Raji (cell line): Measurements from ENCODE around the gene HSPA4.

ENCODE experiments used
- POLR2A ChIP-seq: IDR thresholded peaks from 2 replicates; pipeline ENCODE4 v1.6.1; 2011; ENCODE audit warnings: low read depth, low read length, control low read depth; ENCODE audit not compliant: insufficient read depth

HSPA4 gene

DNA sequence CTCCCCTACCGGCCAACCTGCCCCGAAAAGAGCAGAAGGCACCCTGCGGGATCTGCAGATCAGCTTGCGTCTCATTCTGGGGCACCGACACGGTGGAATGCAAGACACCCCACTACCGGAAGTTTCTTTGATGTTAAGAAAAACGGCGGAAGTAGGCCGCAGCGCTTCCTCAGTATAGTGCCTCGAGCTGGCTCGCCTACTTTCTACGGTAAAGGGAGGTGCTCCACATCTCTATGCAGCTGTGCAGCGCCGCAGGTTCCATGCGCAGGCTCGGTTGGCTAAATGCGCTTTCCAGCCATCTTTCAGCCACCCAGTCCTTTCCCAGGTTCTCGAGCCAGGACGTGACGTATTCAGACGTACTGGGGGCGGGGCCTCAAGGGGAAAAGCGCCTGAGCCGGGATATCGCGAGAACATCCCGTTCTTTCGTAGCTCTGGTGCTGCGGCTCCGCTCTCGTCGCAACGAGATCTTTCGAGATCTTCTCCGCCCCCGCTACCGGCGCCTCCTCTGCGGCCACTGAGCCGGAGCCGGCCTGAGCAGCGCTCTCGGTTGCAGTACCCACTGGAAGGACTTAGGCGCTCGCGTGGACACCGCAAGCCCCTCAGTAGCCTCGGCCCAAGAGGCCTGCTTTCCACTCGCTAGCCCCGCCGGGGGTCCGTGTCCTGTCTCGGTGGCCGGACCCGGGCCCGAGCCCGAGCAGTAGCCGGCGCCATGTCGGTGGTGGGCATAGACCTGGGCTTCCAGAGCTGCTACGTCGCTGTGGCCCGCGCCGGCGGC, at the start of gene HSPA4:
Gene HSPA4, plus strand, starts transcription at position 472 of the 775 bp plus-strand sequence. Its CDS starts 238 bp downstream, at position 710.
- peak; percentile 94 for TF ChIP-seq POLR2A

DNA sequence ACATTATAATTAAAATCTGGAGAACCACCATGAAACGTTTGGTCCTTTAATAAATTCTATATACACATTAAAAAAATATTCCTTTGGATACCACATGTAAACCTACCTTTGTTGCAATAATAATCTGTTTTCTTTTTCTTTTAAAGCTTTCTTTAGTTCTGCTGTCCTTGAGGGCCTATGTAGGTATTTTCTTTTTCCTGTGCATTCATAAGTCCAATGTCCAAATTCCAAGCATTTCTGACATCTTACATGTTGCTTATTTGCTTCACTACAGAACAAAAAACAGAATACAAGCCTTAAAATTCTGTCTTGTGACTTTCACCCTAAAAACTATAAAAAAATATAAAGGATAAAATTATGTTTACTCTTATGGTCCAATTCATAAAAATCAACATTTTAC, 45.2 kb upstream of the HSPA4 start:
- TF ChIP-seq POLR2A: no peak

DNA sequence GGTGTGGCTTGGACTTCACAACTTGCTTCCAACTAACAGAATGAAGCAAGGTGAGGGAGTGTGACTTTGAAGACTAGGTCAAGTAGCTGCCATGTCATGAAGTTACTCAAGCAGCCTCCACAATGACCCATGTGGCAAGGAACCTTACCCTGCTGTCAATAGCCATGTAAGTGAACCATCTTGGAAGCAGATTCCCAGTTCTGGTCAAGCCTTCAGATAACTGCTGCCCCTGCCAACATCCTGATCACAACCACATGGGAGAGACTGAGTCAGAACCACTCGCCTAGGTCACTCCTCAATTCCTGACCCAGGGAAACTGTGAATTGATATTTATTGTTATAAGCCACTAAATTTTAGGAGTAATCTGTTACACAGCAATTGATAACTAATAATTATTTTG, 36.3 kb upstream of the HSPA4 start:
- no peak for TF ChIP-seq POLR2A

DNA sequence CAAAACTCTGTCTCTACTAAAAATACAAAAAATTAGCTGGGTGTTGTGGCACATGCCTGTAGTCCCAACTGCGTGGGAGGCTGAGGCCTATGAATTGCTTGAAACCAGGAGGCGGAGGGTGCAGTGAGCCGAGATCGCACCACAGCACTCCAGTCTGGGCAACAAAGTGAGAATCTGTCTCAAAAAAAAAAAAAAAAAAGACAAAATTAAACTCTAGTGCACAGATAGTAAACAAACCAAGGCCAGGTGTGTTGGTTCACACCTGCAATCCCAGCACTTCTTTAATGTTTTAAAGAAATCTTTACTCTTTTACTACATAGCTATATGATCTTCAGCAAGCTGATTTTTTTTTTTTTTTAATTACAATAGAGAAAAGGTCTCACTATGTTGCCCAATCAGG, 33.8 kb upstream of the HSPA4 start:
- no peak for TF ChIP-seq POLR2A

DNA sequence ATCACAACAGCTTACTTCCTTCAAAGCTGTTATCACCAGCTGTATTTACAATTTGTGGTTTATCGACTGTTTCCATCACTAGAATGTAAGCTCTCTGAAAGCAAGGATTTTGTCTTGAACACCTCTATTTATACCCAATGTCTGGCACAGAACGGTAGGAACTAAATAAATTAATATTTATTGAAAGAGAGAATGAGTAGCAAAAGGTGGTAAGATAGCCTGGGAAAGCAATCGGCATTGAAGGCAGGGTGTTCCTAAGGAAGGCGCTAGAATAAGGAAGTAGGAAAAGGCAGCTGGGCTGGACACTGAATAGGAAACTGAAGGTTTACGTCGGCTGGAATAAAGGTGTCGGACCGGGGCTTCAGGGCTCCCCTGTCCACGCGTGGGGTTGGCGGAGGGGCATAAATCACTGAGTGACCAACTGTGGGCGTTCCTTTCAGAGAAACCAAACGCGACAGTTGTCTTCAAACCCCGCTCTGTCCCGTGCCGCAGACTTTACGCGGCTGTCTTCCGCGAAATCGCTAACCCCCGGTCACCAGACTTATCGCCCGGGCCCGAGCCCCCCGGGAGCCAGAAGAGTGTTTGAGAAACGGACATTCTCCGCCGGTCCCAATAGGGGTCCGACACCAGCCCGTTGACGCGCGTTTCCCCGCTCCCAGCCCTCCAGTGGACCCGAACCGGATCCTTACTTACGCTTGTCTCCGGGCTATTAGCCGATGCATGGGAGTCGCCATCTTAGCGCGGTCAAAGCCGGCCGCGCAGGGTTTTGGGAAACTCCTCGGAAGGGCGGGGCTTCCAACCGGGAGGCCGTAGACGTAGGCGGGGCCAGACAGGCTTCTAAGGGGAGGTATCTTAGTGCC, 25.8 kb upstream of the HSPA4 start, which contains the start of gene ZCCHC10:
Gene ZCCHC10, minus strand, starts transcription at position 746 of the 860 bp plus-strand sequence. Its CDS starts 12 bp downstream, at position 734.
- TF ChIP-seq POLR2A: peak; percentile 86

DNA sequence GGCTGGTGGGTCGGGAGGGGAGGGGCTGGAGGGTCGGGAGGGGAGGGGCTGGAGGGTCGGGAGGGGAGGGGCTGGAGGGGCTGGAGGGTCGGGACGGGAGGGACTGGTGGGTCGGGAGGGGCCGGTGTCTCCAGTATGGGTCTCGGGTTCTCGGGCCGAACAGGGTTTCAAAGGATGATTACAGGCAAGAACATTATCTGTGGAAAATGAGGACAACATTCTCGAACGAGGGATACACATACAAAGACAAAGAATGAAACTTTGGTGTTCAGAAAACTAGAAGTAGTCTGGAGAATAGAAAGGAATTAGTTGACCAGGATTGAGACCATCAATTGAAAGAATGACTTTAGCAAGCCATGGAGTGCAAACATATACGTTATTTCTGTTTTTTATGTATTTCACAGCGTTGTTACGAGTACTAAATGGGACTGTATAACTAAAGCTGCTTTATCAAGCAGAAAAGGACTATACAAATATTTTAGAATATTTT, 25.1 kb upstream of the HSPA4 start:
- TF ChIP-seq POLR2A: no peak; the same call in 1 of the 2 replicates

DNA sequence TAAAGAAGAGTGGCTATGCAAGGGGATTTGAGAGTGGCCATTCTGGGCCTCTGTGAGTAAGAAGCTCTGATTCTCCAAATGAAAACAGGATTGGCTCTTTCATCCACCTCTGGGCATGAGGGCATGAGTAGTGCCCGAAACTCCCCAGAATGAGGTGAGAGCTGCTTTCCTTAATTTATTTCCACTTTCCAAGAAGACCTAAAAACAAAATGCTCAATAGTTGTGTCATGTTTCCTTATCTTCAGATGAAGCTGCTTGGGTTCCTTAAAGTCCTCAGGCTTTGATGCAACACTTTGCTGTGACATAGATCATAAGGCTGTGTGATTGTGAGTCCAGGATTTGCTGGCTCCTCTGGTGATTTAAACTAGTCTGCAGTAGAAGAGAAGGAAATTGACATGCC, 22.4 kb upstream of the HSPA4 start:
- no peak for TF ChIP-seq POLR2A

DNA sequence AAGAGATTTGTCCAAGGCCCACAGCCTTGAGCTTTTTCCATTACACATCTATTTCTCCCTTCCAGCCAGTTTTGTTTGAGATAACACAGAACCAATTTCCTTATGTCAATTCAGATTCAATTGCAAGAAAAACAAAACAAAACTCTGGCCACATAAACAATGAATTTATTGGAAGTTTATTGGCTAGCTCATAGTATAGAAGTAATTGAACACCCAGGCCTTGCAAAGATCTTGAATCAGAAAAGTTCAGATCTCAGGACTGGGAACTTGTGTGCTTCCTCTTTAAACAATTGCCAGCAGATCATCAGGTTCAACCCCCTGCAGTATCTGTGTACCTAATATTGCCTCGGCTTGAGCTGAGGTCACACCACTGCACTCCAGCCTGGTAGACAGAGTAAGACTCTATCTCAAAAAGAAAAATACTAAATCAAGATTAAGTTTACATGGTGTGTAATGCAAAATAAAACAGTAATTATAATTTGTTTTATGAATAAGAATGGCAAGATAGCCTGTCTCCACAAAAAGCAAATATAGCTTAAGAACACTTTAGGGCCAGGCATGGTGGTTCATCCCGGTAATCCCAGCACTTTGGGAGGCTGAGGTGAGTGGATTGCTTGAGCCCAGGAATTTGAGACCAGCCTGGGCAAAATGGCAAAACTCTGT, 21.3 kb upstream of the HSPA4 start:
- no peak for TF ChIP-seq POLR2A

DNA sequence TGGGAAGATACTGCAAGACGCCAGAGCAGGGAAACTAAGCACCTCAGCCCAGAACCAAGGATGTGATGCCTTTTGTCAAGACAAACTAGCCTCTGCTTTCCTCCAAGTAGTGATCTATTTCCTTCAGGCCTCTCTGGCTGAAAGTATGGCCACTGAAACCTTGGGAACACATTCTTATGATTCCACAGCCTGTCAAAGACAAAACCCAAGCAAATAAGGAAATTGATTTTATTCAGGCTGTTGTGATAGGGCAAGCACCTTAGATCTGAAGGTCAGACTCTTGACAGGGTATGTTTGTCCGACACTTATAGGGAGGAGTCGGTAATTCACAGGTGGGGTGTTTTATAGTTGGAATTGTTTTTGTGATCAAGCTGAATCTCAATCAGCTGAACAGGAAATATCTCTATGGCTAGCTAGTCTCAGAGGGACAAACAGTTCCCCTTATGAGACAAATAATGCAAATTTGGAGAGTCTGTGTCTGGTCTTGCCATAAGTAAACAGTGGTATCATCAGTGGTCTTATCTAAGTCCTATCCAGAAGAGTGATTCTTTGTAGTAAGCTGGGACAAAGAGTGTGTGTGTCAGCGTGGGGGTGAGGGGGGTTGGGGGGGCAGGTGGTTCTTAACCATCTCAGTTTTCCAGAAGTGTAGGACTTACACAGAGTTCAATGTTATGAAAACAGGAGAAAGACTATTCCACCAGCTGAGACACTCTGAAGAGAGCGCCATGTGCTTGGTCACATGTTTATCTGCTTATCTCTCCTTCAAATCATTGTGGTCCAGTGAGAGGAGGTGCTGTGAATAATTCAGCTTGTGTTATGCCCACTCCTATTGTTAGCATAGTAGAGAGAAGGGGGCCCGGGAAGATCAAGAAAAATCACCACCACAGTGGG, 18.7 kb upstream of the HSPA4 start:
- TF ChIP-seq POLR2A: 0 out of 2 replicates have a peak, but pooled peaks have one; percentile 22

DNA sequence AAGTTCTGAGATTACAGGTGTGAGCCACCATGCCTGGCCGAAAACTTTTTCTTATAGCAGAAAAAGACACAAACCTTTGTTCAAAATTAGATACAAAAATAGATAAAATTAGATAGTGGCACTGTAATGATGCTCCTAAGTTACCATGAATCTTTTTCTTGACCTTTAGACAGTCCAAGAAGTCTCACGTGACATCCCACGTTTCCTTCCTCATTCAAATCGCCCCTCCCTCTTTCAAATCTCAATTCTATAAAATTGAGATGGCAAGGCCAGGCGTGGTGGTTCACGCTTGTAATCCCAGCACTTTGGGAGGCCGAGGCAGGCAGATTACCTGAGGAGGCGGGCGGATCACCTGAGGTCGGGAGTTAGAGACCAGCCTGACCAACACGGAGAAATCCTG, 17.7 kb upstream of the HSPA4 start:
- no peak for TF ChIP-seq POLR2A

DNA sequence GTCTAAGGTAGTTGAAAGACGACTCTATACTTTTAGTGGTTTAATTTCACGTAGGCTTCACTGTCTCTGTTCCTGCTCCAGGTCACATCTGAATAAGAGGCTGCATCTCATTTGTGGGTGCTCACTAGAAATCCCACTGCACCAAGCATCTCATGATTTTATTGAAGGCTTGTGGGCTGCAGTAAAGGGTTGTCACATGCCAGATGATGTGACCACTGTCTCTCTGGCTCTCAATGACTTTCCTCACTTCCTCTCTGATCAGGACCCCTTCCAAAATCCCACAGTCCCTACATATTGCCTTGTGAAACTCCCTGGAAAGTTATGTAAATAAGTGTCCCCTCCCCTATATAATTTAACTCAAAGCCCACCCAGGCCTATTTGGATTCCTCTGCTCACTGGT, 16.6 kb upstream of the HSPA4 start:
- TF ChIP-seq POLR2A: no peak

DNA sequence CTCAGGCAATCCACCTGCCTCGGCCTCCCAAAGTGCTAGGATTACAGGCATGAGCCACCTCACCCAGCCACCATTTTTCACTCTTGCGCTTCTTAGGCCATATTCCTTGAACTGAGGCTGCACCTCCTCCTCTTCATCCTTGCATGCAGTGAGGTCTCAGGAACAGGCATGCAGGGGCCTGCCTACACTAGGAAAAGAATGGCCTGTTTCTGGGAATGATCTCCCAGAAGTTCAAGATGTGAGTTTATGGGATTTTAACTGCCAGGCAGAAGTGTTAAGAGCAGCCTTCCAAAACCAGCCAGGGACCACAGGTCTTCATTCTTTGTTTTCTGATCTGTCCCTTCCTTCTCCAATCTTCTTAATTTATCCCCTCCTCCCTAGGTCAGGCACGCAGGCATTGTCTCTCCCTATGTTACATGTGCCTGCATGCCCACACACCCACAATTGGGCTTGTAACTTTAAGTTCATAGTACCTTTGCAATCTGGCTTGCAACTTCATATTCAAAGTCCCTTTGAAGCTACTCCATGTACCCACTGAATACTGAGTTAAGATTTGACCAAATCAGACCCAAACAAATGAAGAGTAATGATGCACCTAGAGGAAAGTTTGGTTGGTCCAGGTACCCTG, 10.5 kb upstream of the HSPA4 start:
- TF ChIP-seq POLR2A: no peak

DNA sequence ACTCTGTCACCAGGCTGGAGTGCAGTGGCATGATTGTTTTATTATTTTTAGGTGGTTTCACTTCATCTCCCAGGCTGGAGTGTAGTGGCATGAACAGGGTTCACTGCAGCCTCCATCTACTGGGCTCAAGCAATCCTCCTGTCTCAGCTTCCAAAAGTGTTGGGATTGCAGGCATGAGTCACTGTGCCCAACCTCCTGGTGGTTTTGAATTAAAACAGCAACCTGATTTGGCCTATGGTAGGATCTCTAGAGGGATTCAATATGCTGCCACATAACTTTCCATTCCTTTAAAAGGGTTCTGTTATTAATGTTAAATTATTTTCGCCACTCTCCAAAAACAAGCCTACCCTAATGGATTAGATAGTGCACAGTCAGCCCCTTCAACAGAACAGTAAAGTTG, 9.9 kb upstream of the HSPA4 start:
- no peak for TF ChIP-seq POLR2A

DNA sequence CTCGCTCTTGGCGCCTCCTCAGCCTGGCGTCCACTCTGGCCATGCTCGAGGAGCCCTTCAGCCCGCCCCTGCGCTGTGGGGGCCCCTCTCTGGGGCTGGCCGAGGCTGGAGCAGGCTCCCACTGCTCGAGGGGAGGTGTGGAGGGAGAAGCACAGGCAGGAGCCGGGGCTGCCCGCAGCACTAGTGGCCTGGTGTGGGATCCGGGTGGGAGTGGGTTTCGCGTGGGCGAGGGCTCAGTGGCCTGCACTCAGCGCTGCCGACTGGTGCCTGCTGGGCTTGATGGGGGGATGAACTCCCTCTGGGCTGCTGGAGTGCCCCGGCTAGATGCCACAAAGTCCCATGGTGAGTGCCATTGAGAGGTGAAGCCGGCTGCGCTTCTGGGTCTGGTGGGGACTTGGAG, 4.4 kb upstream of the HSPA4 start:
- TF ChIP-seq POLR2A: no peak

DNA sequence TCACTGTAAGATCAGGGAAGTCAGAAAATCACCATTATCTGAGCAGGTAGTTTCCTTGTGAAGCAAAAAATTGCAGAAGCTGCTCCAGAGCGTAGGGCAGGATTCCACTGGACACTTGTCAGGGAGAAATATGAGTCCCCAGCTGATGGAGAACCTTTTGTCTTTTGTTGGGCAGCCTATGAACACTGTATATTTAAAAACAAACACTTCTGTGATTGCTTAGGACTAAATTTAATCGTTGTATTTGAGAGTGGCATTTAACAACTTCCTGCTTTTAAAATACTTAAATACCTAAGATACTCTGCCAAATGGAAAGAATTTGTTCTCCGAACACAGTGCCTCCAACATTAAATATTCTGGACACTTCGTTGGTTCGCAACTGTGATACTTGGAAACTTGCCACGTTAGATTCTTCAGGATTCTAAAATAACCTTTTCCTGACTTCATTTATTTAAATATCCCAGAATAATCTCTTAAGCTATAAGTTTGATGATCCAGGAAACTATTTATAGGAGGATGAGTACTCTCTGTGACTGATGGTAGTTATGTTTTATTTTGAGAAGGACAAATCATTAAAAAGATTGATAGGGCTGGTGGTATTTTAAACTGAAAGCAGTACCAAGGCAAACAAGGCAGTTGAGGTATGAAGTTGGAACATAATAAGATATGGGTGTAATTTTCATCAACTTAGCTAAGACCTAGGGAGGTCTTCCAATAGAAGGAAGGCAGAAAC, 2.7 kb upstream of the HSPA4 start:
- TF ChIP-seq POLR2A: no peak
